HepG2 (cell line): Measurements from ENCODE around the gene PDLIM7. TPM values are rescaled to one million over a fixed set of nuclear protein-coding genes. Genes with fewer than 3 reads are reported as not detected.

Experiments used
- ATF7 ChIP-seq, 2 experiments: fragments of 450-650 bp in 1 of 2; sonication (generic) in 1 of 2; formaldehyde crosslinking in 1 of 2; IDR thresholded peaks; 2 replicates each; pipeline versions ENCODE4 v1.4.0 to v1.6.1; 2016 to 2020; ENCODE audit warnings: antibody characterized with exemption in 1 of 2, mild to moderate bottlenecking in 1 of 2, missing genetic modification reagents in 1 of 2
- CEBPG ChIP-seq: IDR thresholded peaks from 2 replicates; pipeline ENCODE4 v1.6.1; 2016
- ELF4 ChIP-seq: sonication (generic); formaldehyde crosslinking; IDR thresholded peaks from 2 replicates; pipeline ENCODE4 v1.5.0; 2020; ENCODE audit warnings: missing genetic modification reagents, mild to moderate bottlenecking, moderate library complexity, borderline replicate concordance
- FOXA1 ChIP-seq, 2 experiments: fragments of 450-650 bp in 1 of 2; sonication (generic) in 1 of 2; formaldehyde crosslinking in 1 of 2; IDR thresholded peaks; 2 replicates each; pipeline versions ENCODE4 v1.4.0 to v1.6.1; 2016 to 2020; ENCODE audit warnings: missing genetic modification reagents in 1 of 2
- HCFC1 ChIP-seq: fragments of 150-350 bp; IDR thresholded peaks from 2 replicates; pipeline ENCODE4 v1.6.1; 2014; ENCODE audit warnings: low read depth, low read length
- HNF4G ChIP-seq, 2 experiments: sonication (generic) in 1 of 2; formaldehyde crosslinking in 1 of 2; IDR thresholded peaks; 2 replicates each; pipeline versions ENCODE4 v1.4.0 to v1.6.1; 2011 to 2020; ENCODE audit warnings: borderline replicate concordance in 2 of 2, low read depth in 2 of 2, mild to moderate bottlenecking in 2 of 2, low read length in 1 of 2, missing genetic modification reagents in 1 of 2, moderate library complexity in 1 of 2
- KMT2B ChIP-seq: IDR thresholded peaks from 2 replicates; pipeline ENCODE4 v1.6.1; 2016; ENCODE audit warnings: missing genetic modification reagents, missing compliant biosample characterization
- MTA3 ChIP-seq: sonication (generic); formaldehyde crosslinking; IDR thresholded peaks from 2 replicates; pipeline ENCODE4 v1.4.0; 2020; ENCODE audit warnings: missing genetic modification reagents
- PATZ1 ChIP-seq: sonication (generic); formaldehyde crosslinking; IDR thresholded peaks from 2 replicates; pipeline ENCODE4 v1.4.0; 2020; ENCODE audit warnings: missing genetic modification reagents
- POLR2A ChIP-seq, 2 experiments: IDR thresholded peaks; 2 replicates each; pipeline ENCODE4 v1.6.1; 2011; ENCODE audit warnings: low read depth in 2 of 2, low read length in 2 of 2, mild to moderate bottlenecking in 1 of 2, moderate library complexity in 1 of 2; ENCODE audit not compliant: insufficient read depth in 1 of 2
- RFX5 ChIP-seq: IDR thresholded peaks from 2 replicates; pipeline ENCODE4 v1.6.1; 2011; ENCODE audit warnings: low read depth, low read length, improper control_type of control experiment
- SIN3B ChIP-seq: fragments of 150-350 bp; IDR thresholded peaks from 2 replicates; pipeline ENCODE4 v1.6.1; 2014; ENCODE audit warnings: low read length
- SKI ChIP-seq: fragments of 450-650 bp; IDR thresholded peaks from one replicate; pipeline ENCODE4 v1.6.1; 2018; ENCODE audit warnings: mild to moderate bottlenecking; ENCODE audit not compliant: partially characterized antibody
- SP2 ChIP-seq: sonication (generic); formaldehyde crosslinking; IDR thresholded peaks from 2 replicates; pipeline ENCODE4 v1.5.1; 2020; ENCODE audit warnings: mild to moderate bottlenecking, missing genetic modification reagents
- THAP7 ChIP-seq: sonication (generic); formaldehyde crosslinking; IDR thresholded peaks from 2 replicates; pipeline ENCODE4 v1.8.1; 2023; ENCODE audit warnings: mild to moderate bottlenecking, missing genetic modification reagents
- ZBTB34 ChIP-seq: sonication (generic); formaldehyde crosslinking; IDR thresholded peaks from 2 replicates; pipeline ENCODE4 v1.8.0; 2022; ENCODE audit warnings: mild to moderate bottlenecking, missing genetic modification reagents
- ZNF574 ChIP-seq: sonication (generic); formaldehyde crosslinking; IDR thresholded peaks from 2 replicates; pipeline ENCODE4 v1.4.0; 2020; ENCODE audit warnings: missing genetic modification reagents
- polyA plus RNA-seq, 8 experiments: library from polyadenylated mRNA; depleted of rRNA in 3 of 8; stranded (reverse) in 7 of 8; unstranded in 1 of 8; fragments of >200 nt; fragmentation: Illumina TruSeq in 4 of 8; extraction: Trizol in 4 of 8; gene quantifications; 2 replicates each; pipeline versions ENCODE4 v1.2.1 to v1.2.3, GENCODE V29; 2011 to 2016; ENCODE audit warnings: low read depth in 4 of 8, missing spikeins in 1 of 8, mixed read lengths in 1 of 8; ENCODE audit not compliant: insufficient read depth in 1 of 8
- total RNA-seq, 5 experiments: library from RNA; depleted of rRNA; stranded (reverse); fragments of >200 nt; fragmentation: Illumina TruSeq; extraction: Trizol; gene quantifications; 2 replicates each; pipeline ENCODE4 v1.2.3, GENCODE V29; 2016; ENCODE audit warnings: low read depth in 1 of 5

PDLIM7 gene
- total and polyA plus RNA-seq, 2 of the 13 experiments (the other 11 are each of a cell fraction or from before 2014, with no cell fraction given) = 21.1 to 31.3 TPM

- peak; percentile 57; the same call in 1 of the 2 replicates for TF ChIP-seq ZNF574 (CRISPR knock-in tag)
- 0 out of 2 replicates have a peak, but pooled peaks have one; percentile 15 for TF ChIP-seq CEBPG (CRISPR knock-in tag)
- no peak for TF ChIP-seq KMT2B (CRISPR knock-in tag)
- peak; percentile 52 for TF ChIP-seq SKI
- no peak for TF ChIP-seq MTA3 (CRISPR knock-in tag)
- peak; percentile 16; the same call in 1 of the 2 replicates for TF ChIP-seq HCFC1
- TF ChIP-seq ATF7 (IDR thresholded peaks at IDR 0.05) = peak; percentile 97
- peak; percentile 95 for TF ChIP-seq ATF7 (CRISPR knock-in tag; IDR thresholded peaks at IDR 0.05)
- TF ChIP-seq HNF4G (IDR thresholded peaks at IDR 0.05; ENCODE audit: borderline replicate concordance, low read depth, low read length) = no peak
- 0 out of 2 replicates have a peak, but pooled peaks have one; percentile 28 for TF ChIP-seq HNF4G (CRISPR knock-in tag; IDR thresholded peaks at IDR 0.05; ENCODE audit: borderline replicate concordance, low read depth)
- peak; percentile 40; the same call in 1 of the 2 replicates for TF ChIP-seq SP2 (CRISPR knock-in tag)
- TF ChIP-seq FOXA1 (IDR thresholded peaks at IDR 0.05) = no peak
- TF ChIP-seq FOXA1 (CRISPR knock-in tag; IDR thresholded peaks at IDR 0.05) = 0 out of 2 replicates have a peak, but pooled peaks have one; percentile 4
- peak; percentile 17; the same call in 1 of the 2 replicates for TF ChIP-seq PATZ1 (CRISPR knock-in tag)
- peak; percentile 67; the same call in 1 of the 2 replicates for TF ChIP-seq RFX5
- no peak for TF ChIP-seq THAP7 (CRISPR knock-in tag)
- TF ChIP-seq ELF4 = no peak
- TF ChIP-seq SIN3B = 0 out of 2 replicates have a peak, but pooled peaks have one; percentile 22
- TF ChIP-seq ZBTB34 = no peak
- 0 out of 4 replicates have a peak, but pooled peaks of 1 of the 2 experiments have one; percentile 23 for TF ChIP-seq POLR2A (IDR thresholded peaks at IDR 0.05; ENCODE audit: insufficient read depth in 1 of 2, low read depth in 2 of 2, low read length in 2 of 2)
Measured at GRCh38 chr5:177454397-177455035, 42.9 kb downstream of the PDLIM7 start (continued).
